GM20000 (cell line): ENCODE measurements around the gene LCMT2.

Experiments used
- DNase-seq: peaks from one replicate; pipeline ENCODE4 v3.0.0; 2012; ENCODE audit warnings: low spot score
- TF ChIP-seq, protein P1 (sequence below): IDR thresholded peaks from 2 replicates; pipeline ENCODE4 v1.5.1; 2012; ENCODE audit warnings: mild to moderate bottlenecking, control low read depth; ENCODE audit errors: extremely low read depth, missing control alignments

The LCMT2 gene

DNA sequence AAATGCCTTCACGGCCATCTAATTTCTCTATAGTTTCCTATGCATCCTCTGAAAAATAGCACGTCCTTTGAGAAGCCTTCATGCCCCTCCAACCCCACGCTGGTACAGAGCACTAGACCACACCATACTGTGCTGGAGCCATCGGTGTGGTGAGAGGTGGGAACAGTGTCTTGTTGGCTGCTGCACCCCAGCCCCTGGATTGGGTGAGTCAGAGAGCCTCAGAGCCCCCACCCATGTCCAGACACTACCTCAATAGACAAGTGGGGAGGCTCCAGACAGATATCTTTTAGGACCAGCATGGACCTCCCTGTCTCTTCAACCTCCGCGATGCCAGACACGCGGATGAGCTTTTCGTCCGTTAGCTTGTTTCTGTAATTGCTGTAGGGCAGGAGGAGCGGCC, 51.5 kb downstream of the LCMT2 start:
- TF ChIP-seq, protein P1, sequence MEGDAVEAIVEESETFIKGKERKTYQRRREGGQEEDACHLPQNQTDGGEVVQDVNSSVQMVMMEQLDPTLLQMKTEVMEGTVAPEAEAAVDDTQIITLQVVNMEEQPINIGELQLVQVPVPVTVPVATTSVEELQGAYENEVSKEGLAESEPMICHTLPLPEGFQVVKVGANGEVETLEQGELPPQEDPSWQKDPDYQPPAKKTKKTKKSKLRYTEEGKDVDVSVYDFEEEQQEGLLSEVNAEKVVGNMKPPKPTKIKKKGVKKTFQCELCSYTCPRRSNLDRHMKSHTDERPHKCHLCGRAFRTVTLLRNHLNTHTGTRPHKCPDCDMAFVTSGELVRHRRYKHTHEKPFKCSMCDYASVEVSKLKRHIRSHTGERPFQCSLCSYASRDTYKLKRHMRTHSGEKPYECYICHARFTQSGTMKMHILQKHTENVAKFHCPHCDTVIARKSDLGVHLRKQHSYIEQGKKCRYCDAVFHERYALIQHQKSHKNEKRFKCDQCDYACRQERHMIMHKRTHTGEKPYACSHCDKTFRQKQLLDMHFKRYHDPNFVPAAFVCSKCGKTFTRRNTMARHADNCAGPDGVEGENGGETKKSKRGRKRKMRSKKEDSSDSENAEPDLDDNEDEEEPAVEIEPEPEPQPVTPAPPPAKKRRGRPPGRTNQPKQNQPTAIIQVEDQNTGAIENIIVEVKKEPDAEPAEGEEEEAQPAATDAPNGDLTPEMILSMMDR: no peak
- no peak for DNase-seq

DNA sequence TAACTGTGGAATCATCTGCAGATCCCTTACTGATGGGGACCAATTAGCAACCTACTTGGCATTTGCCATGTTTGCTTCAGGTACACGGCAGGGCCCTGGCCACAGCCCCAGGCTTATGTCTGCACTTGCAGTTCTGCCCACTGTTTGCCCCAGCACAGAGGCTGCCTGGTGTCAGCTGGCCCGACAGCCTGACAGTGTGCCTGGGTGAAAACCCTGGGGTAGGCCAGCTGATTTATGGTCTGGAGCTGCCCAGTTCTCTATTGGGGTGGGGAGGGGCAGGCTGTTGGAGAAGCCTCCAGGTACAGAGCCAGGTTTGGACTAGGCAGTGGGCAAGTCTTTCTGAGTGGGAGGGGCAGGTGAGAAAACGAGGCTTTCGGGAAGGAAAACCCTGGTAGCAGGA, 52.5 kb downstream of the LCMT2 start:
- no peak for DNase-seq
- TF ChIP-seq, protein P1: no peak

DNA sequence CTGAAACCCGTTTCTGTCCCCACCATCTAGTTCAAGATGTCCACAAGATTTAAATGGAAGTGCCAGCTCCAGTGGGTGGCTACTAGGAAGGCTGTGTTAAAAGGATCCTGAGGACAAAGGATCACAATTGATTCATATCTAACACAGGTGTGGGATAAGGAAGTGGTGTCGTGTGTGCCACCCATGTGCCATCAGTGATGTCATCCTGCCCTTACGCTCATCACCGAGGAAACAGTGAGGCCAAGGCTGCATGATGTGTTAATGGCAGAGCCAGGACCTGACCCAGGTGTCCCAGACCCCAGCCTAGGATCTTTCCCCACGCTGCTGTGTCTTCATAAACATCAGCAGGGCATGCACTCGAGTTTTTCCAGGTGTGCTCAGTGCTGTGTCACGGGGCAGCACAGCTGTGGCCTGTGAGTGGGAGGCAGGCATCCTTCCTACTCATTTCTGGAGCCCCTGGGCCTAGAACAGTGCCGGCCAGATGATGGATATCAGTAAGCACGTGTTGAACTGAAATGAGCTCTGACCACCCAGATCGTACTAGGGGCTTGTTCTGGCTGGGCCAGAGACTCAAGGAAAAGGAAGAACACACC, 53.0 kb downstream of the LCMT2 start:
- TF ChIP-seq, protein P1: no peak
- no peak for DNase-seq

DNA sequence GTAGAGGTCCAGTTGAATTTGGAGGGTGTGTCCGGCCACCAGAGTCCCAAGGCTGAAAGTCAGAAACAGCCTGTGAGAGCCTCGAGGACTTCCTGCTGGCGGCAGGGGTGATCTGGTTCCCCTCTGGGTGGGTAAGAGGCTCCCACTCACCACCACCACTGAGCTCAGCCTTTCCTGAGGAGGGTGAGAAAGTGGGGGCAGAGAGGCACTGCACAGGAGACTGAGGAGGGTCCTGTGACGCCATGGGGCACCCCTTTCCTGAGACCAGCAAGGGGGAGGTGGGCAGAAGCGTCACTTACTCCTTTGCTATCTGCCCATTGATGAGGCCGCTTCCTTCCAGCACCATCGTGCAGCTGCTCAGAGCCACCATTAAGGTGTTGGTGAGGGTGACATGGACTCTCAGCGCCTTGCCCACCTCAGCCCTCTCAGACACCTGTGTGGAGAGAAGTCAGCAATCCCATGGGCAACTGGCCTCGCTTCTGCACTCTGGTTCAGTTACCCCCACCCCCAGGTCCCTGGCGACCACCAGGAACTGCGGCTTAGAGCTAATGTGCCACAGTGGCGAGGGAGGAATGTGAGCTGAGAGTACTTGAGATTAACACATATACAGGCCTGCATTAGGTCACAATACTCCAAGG, 53.7 kb downstream of the LCMT2 start:
- no peak for DNase-seq
- TF ChIP-seq, protein P1: no peak

DNA sequence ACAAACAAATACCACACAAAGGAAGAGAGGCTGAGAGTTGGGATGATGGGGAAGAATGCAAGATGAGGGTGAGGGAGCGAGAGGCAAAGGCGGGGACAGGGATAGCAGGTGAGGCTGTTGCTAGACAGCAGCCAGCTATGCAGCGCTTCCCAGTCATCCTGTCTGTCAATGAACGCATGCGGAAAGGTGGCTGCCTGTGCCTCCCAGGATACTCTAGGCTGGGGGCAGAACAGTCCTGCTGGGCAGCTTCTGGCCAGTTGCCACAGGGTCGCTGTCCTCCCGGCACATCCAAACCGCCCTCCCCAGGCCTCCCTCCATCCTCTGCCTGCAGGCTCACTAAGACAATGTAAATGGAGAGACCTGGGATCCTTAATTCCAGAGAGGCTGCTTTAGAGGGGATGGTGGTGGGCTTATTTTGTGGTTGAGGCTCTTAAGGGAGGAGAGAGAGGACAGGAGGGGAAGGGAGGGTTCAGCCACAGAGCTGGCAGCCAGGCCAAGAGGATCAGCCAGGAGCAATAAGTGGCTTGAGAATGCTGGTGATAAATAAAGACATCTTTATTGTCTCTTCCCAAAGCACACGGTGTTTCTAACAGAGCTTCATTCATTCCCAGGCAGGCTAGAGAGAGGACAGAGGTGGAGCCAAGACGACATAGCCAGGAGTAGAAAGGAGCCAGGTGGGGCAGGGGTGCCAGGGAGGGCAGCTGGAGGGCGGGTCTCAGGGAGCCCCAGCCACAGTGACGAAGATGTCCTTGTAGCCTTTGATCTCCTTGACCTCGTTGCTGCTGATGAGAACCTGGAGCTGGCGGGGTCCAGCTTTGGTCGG, 54.4 kb downstream of the LCMT2 start:
- no peak for DNase-seq
- TF ChIP-seq, protein P1: no peak

DNA sequence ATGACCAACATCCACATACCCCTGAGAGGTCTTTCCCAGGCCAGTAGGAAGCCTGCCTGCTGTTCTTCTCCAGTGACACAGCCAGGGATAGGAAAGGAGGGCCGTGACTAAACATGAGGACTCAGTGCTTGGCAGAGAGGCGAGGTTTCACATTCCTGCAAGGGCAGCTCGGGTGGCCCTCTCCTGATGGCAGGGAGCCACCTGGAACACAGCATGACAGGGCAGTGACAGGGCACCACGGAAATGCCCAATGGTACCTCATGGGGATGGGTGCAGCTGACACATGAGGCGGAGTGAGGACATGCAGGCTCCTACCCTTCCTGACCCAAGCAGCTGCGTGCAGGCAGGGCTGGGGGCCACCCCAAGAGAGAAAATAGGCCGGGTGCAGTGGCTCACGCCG, 56.2 kb downstream of the LCMT2 start:
- DNase-seq: no peak
- TF ChIP-seq, protein P1: no peak
